K562 (cell line): ENCODE results near the gene DLGAP1. TPM values are rescaled to one million over a fixed set of nuclear protein-coding genes. Genes with fewer than 3 reads are reported as not detected.
A peak's percentile ranks its signal among the peaks of the same experiment; 100 is the strongest.

Experiments
- CBX5 ChIP-seq: IDR thresholded peaks from 2 replicates; pipeline ENCODE4 v1.6.1; 2014; ENCODE audit warnings: low read depth, borderline replicate concordance
- CEBPB ChIP-seq: fragments of 450-650 bp; IDR thresholded peaks from 2 replicates; pipeline ENCODE4 v1.6.1; 2016; ENCODE audit warnings: missing genetic modification characterization, missing compliant biosample characterization
- CEBPG ChIP-seq, 3 experiments: fragments of 200-800 bp in 1 of 3; sonication (Bioruptor generic) in 1 of 3; sonication (generic) in 1 of 3; formaldehyde crosslinking in 1 of 3; IDR thresholded peaks in 2 of 3; conservative IDR thresholded peaks in 1 of 3; 2 replicates each; pipeline versions ENCODE4 v1.6.1 to v1.8.0; 2016 to 2022; ENCODE audit warnings: missing compliant biosample characterization in 2 of 3, missing genetic modification characterization in 2 of 3, mild to moderate bottlenecking in 1 of 3, missing genetic modification reagents in 1 of 3
- FOXJ2 ChIP-seq: fragments of 200-800 bp; sonication (Bioruptor generic); IDR thresholded peaks from 2 replicates; pipeline ENCODE4 v1.6.1; 2016; ENCODE audit warnings: missing genetic modification characterization, missing compliant biosample characterization
- GTF2E2 ChIP-seq: fragments of 200-800 bp; sonication (Bioruptor generic); IDR thresholded peaks from 2 replicates; pipeline ENCODE4 v1.6.1; 2016; ENCODE audit warnings: missing genetic modification characterization, missing compliant biosample characterization
- JUND ChIP-seq, 2 experiments: IDR thresholded peaks; 2 replicates in 1 of 2; 3 replicates in 1 of 2; pipeline ENCODE4 v1.6.1; 2011; ENCODE audit warnings: borderline replicate concordance in 2 of 2, low read depth in 2 of 2, low read length in 2 of 2, improper control_type of control experiment in 1 of 2, missing biosample characterization in 1 of 2, missing genetic modification characterization in 1 of 2, missing genetic modification reagents in 1 of 2
- MEIS2 ChIP-seq: fragments of 450-650 bp; IDR thresholded peaks from 2 replicates; pipeline ENCODE4 v1.6.1; 2014; ENCODE audit warnings: mild to moderate bottlenecking; ENCODE audit not compliant: partially characterized antibody
- NCOA1 ChIP-seq: fragments of 450-650 bp; IDR thresholded peaks from 2 replicates; pipeline ENCODE4 v1.6.1; 2016; ENCODE audit warnings: low read depth
- NR4A1 ChIP-seq, 2 experiments: fragments of 250-450 bp in 1 of 2; fragments of 450-650 bp in 1 of 2; sonication (Bioruptor Pico) in 1 of 2; IDR thresholded peaks; 2 replicates each; pipeline versions ENCODE4 v1.4.0 to v1.6.1; 2016 to 2020; ENCODE audit warnings: mild to moderate bottlenecking in 2 of 2, missing compliant biosample characterization in 1 of 2, missing genetic modification characterization in 1 of 2, moderate library complexity in 1 of 2
- NRF1 ChIP-seq, 2 experiments: fragments of 450-650 bp; IDR thresholded peaks in 1 of 2; conservative IDR thresholded peaks in 1 of 2; 2 replicates each; pipeline ENCODE4 v1.6.1; 2014; ENCODE audit warnings: mild to moderate bottlenecking in 2 of 2
- POLR2AphosphoS5 ChIP-seq: IDR thresholded peaks from 2 replicates; pipeline ENCODE4 v1.6.1; 2011; ENCODE audit warnings: mild to moderate bottlenecking, low read depth, low read length, moderate library complexity; ENCODE audit not compliant: control insufficient read depth, insufficient read depth
- RAD51 ChIP-seq: fragments of 450-650 bp; IDR thresholded peaks from 2 replicates; pipeline ENCODE4 v1.7.1; 2016; ENCODE audit warnings: low read depth, mild to moderate bottlenecking, borderline replicate concordance
- TRIM28 ChIP-seq: fragments of 450-650 bp; IDR thresholded peaks from 2 replicates; pipeline ENCODE4 v1.6.1; 2017
- ZNF766 ChIP-seq: fragments of 200-800 bp; sonication (Bioruptor generic); conservative IDR thresholded peaks from 2 replicates; pipeline ENCODE4 v1.6.1; 2016; ENCODE audit warnings: missing genetic modification characterization, missing compliant biosample characterization
- polyA plus RNA-seq, 8 experiments: library from polyadenylated mRNA; depleted of rRNA in 4 of 8; stranded (reverse) in 5 of 8; unstranded in 3 of 8; fragments of >200 nt; fragmentation: Nextera tagmentation in 2 of 8; fragmentation: Illumina TruSeq in 1 of 8; extraction: Ambion mirVana in 2 of 8; extraction: Trizol in 1 of 8; gene quantifications; 2 replicates each; pipeline versions ENCODE4 v1.2.1 to v1.2.3, GENCODE V29; 2011 to 2014; ENCODE audit warnings: inconsistent platforms in 1 of 8, missing spikeins in 1 of 8
- total RNA-seq, 7 experiments: library from RNA; depleted of rRNA in 6 of 7; stranded (reverse); fragments of >200 nt in 6 of 7; fragmentation: Illumina TruSeq in 2 of 7; extraction: Trizol in 2 of 7; gene quantifications; 2 replicates each; pipeline versions ENCODE4 v1.2.1 to v1.2.3, GENCODE V29; 2011 to 2021; ENCODE audit warnings: low replicate concordance in 1 of 7
- TF ChIP-seq, protein P1 (sequence below), 2 experiments: fragments of 450-650 bp; formaldehyde crosslinking in 1 of 2; IDR thresholded peaks; 2 replicates each; pipeline versions ENCODE4 v1.4.0 to v1.6.1; 2014 to 2020; ENCODE audit warnings: mild to moderate bottlenecking in 2 of 2, borderline replicate concordance in 1 of 2, low read depth in 1 of 2
- TF ChIP-seq, protein P2 (sequence below): fragments of 250-450 bp; sonication (Bioruptor Pico); IDR thresholded peaks from 2 replicates; pipeline ENCODE4 v1.4.0; 2020

Gene DLGAP1
- total and polyA plus RNA-seq, 9 of the 15 experiments (the other 6 are each of a cell fraction or from before 2014, with no cell fraction given): 0.04 to 0.22 (median 0.08) TPM

DNA sequence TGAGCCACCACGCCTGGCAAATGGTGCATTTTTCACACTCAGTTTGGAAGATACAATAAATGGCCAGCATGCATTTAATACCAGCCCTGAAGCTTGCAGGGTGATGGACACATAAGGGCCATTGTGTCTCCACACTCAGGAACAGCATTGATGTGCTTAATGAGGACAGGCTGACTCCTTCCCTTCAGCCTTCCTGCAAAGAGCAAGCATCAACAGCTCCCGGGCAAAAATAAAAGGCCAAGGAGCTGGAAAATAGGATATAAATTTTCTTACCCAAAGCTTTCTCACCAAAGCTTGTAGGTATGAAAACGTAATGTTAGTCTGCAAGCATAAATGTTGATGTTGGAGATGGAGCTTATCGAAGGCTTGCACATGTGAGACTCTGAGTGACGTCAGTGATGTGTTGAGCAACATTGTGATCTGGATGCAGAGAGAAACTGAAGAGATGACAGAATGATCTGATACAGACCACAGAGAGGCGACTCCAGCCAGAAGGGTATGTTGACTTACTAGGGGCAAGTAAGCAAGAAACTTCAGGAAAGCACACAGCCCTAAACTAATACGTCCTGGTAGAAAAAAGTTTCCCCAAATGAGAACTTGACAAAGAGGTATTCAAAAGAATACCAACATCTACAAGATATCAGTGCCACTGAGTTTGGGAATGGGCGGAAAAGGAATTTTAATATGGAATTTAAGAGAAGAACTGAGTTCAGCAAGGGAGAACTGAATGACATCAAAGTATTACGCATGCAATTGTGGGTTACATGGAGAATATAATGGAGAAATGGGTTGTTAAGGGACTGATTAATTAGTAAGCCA is 748.6 kb downstream of the DLGAP1 start (continued):
- TF ChIP-seq TRIM28 (peak; percentile 56; the same call in 1 of the 2 replicates), CBX5 (peak; percentile 59; the same call in 1 of the 2 replicates), CEBPG (CRISPR knock-in tag; IDR thresholded peaks at IDR 0.05) (peak; percentile 99), CEBPG (tag; conservative IDR thresholded peaks at IDR 0.05 in 1 of 2, IDR thresholded peaks at IDR 0.05 in 1 of 2) (peak; percentile 99), MEIS2 (peak; percentile 99), CEBPB (peak; percentile 100), FOXJ2 (tag) (peak; percentile 89), RAD51 (peak; percentile 52; the same call in 1 of the 2 replicates), ZNF766 (CRISPR knock-in tag) (peak; percentile 83), JUND (IDR thresholded peaks at IDR 0.05; ENCODE audit: borderline replicate concordance, low read depth, low read length) (peak; percentile 100), JUND (tag; IDR thresholded peaks at IDR 0.05; ENCODE audit: borderline replicate concordance, low read depth, low read length) (peak; percentile 99), GTF2E2 (tag) (0 out of 2 replicates have a peak, but pooled peaks have one; percentile 53), POLR2AphosphoS5 (peak; percentile 91), NCOA1 (peak; percentile 89), NRF1 (conservative IDR thresholded peaks at IDR 0.05 in 1 of 2, IDR thresholded peaks at IDR 0.05 in 1 of 2) (peak; percentile 67 to 73), NR4A1 (CRISPR knock-in tag; IDR thresholded peaks at IDR 0.05) (no peak), NR4A1 (tag; IDR thresholded peaks at IDR 0.05) (0 out of 2 replicates have a peak, but pooled peaks have one; percentile 37)
- TF ChIP-seq, protein P1, sequence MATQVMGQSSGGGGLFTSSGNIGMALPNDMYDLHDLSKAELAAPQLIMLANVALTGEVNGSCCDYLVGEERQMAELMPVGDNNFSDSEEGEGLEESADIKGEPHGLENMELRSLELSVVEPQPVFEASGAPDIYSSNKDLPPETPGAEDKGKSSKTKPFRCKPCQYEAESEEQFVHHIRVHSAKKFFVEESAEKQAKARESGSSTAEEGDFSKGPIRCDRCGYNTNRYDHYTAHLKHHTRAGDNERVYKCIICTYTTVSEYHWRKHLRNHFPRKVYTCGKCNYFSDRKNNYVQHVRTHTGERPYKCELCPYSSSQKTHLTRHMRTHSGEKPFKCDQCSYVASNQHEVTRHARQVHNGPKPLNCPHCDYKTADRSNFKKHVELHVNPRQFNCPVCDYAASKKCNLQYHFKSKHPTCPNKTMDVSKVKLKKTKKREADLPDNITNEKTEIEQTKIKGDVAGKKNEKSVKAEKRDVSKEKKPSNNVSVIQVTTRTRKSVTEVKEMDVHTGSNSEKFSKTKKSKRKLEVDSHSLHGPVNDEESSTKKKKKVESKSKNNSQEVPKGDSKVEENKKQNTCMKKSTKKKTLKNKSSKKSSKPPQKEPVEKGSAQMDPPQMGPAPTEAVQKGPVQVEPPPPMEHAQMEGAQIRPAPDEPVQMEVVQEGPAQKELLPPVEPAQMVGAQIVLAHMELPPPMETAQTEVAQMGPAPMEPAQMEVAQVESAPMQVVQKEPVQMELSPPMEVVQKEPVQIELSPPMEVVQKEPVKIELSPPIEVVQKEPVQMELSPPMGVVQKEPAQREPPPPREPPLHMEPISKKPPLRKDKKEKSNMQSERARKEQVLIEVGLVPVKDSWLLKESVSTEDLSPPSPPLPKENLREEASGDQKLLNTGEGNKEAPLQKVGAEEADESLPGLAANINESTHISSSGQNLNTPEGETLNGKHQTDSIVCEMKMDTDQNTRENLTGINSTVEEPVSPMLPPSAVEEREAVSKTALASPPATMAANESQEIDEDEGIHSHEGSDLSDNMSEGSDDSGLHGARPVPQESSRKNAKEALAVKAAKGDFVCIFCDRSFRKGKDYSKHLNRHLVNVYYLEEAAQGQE (IDR thresholded peaks at IDR 0.05; ENCODE audit: borderline replicate concordance): peak; percentile 52; the same call in 1 of the 2 replicates
- TF ChIP-seq, protein P1 (CRISPR knock-in tag; IDR thresholded peaks at IDR 0.05; ENCODE audit: low read depth): no peak
- TF ChIP-seq, protein P2, sequence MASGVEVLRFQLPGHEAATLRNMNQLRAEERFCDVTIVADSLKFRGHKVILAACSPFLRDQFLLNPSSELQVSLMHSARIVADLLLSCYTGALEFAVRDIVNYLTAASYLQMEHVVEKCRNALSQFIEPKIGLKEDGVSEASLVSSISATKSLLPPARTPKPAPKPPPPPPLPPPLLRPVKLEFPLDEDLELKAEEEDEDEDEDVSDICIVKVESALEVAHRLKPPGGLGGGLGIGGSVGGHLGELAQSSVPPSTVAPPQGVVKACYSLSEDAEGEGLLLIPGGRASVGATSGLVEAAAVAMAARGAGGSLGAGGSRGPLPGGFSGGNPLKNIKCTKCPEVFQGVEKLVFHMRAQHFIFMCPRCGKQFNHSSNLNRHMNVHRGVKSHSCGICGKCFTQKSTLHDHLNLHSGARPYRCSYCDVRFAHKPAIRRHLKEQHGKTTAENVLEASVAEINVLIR (CRISPR knock-in tag): peak; percentile 90
